Astrocyte (in vitro differentiated cells and primary cell): ENCODE data around the gene GNS. TPM values are rescaled to one million over a fixed set of nuclear protein-coding genes. Genes with fewer than 3 reads are reported as not detected.

Experiments used
- DNase-seq: peaks from one replicate; pipeline ENCODE4 v3.0.0-alpha.2; 2010; ENCODE audit warnings: low read depth
- FAIRE-seq: peaks from 2 replicates; lab custom pipeline; 2011; peaks lifted over from hg19 to GRCh38; lab: Jason Lieb, UNC
- H2AFZ ChIP-seq: 2 replicates; pipeline ENCODE4 v1.6.0; 2012; ENCODE audit warnings: low read depth, low read length, inconsistent platforms
- H3K27ac ChIP-seq: 2 replicates; pipeline ENCODE4 v1.5.1; 2011; ENCODE audit warnings: low read depth, low read length, inconsistent platforms
- H3K27me3 ChIP-seq: 2 replicates; pipeline ENCODE4 v1.6.0; 2011; ENCODE audit warnings: low read length, inconsistent platforms; ENCODE audit not compliant: insufficient read depth
- H3K36me3 ChIP-seq: 2 replicates; pipeline ENCODE4 v1.5.1; 2011; ENCODE audit warnings: low read length, inconsistent platforms; ENCODE audit not compliant: insufficient read depth
- H3K4me1 ChIP-seq: 2 replicates; pipeline ENCODE4 v1.5.1; 2011; ENCODE audit warnings: low read length, inconsistent platforms; ENCODE audit not compliant: insufficient read depth
- H3K4me2 ChIP-seq: 2 replicates; pipeline ENCODE4 v1.6.0; 2012; ENCODE audit warnings: low read length, inconsistent platforms
- H3K4me3 ChIP-seq: 2 replicates; pipeline ENCODE4 v1.5.1; 2011; ENCODE audit warnings: low read depth, mild to moderate bottlenecking, low read length, inconsistent platforms; ENCODE audit not compliant: insufficient read depth
- H3K79me2 ChIP-seq: 2 replicates; pipeline ENCODE4 v1.6.0; 2012; ENCODE audit warnings: mild to moderate bottlenecking, low read length, inconsistent platforms; ENCODE audit not compliant: insufficient read depth
- H3K9ac ChIP-seq: 2 replicates; pipeline ENCODE4 v1.6.0; 2012; ENCODE audit warnings: mild to moderate bottlenecking, low read length, inconsistent platforms
- H3K9me3 ChIP-seq: 2 replicates; pipeline ENCODE4 v1.5.1; 2012; ENCODE audit warnings: low read depth, mild to moderate bottlenecking, low read length, inconsistent platforms; ENCODE audit not compliant: insufficient read depth
- H4K20me1 ChIP-seq: 2 replicates; pipeline ENCODE4 v1.6.0; 2012; ENCODE audit warnings: low read length, inconsistent platforms; ENCODE audit not compliant: insufficient read depth
- H3K27ac Mint-ChIP-seq: one replicate; pipeline ENCODE4 v1.8.0; 2021; ENCODE audit warnings: mild to moderate bottlenecking, mixed read lengths; ENCODE audit not compliant: unreplicated experiment
- H3K27me3 Mint-ChIP-seq: one replicate; pipeline ENCODE4 v1.8.0; 2021; ENCODE audit warnings: low read depth, mixed read lengths; ENCODE audit not compliant: unreplicated experiment
- H3K36me3 Mint-ChIP-seq: one replicate; pipeline ENCODE4 v1.8.0; 2021; ENCODE audit warnings: low read depth, mixed read lengths; ENCODE audit not compliant: unreplicated experiment
- H3K4me1 Mint-ChIP-seq: one replicate; pipeline ENCODE4 v1.8.0; 2021; ENCODE audit warnings: low read depth, mixed read lengths; ENCODE audit not compliant: unreplicated experiment
- H3K4me3 Mint-ChIP-seq: one replicate; pipeline ENCODE4 v1.8.0; 2021; ENCODE audit warnings: mild to moderate bottlenecking, moderate library complexity, mixed read lengths; ENCODE audit not compliant: unreplicated experiment
- H3K9me3 Mint-ChIP-seq: one replicate; pipeline ENCODE4 v1.8.0; 2021; ENCODE audit warnings: mild to moderate bottlenecking, mixed read lengths; ENCODE audit not compliant: unreplicated experiment
- CTCF ChIP-seq: IDR thresholded peaks from 2 replicates; pipeline ENCODE4 v1.5.1; 2011; ENCODE audit warnings: low read depth, mild to moderate bottlenecking, inconsistent platforms, low read length, moderate library complexity; ENCODE audit not compliant: insufficient read depth
- EZH2 ChIP-seq: IDR thresholded peaks from 2 replicates; pipeline ENCODE4 v1.6.1; 2012; ENCODE audit warnings: mild to moderate bottlenecking, low read length, inconsistent platforms; ENCODE audit not compliant: insufficient read depth
- total RNA-seq: library from RNA; stranded (reverse); gene quantifications from 2 replicates; pipeline ENCODE4 v1.2.1, GENCODE V29; 2021

Gene GNS
- total RNA-seq, 1 donor from 2014 or later: 109 TPM

DNA sequence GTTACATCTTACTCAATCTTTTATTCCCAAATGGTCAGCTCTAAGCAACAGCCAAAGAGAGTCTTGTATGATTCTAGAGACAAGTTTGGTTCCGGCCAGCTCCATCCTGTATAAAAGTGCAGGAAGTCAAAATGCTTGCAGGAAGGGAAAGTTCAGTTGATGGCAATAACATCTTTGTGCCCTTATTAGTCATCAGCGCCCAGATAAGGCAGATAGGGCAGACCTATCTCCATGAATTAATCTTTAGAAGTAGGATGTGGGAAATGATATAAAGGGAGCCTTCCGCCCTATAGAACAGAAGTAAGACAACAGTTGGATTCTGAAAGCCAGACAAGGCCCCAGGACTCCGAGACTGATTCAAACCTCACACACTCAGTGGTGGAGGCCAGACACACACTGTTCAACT is 6.4 kb downstream of the GNS start:
- no peak overlapping the region for H3K27ac ChIP-seq
- peaks cover 10% of the 10 kb centered on the region for H3K79me2 ChIP-seq
- Mint-ChIP-seq H3K36me3 (peaks cover 12% of the 10 kb centered on the region), H3K4me3 (no peak overlapping the region), H3K27ac (no peak overlapping the region), H3K4me1 (peaks cover 10% of the 10 kb centered on the region), H3K9me3 (no peaks in the 10 kb centered on the region), H3K27me3 (no peaks in the 10 kb centered on the region)
- no peaks in the 10 kb centered on the region for H3K9me3 ChIP-seq
- TF ChIP-seq CTCF (no peak), EZH2 (no peak)
- no peak overlapping the region for H2AFZ ChIP-seq
- H3K9ac ChIP-seq: no peak overlapping the region
- H3K27me3 ChIP-seq: no peaks in the 10 kb centered on the region
- H3K4me3 ChIP-seq: no peak overlapping the region
- DNase-seq: no peak
- peaks cover 6% of the 10 kb centered on the region for H4K20me1 ChIP-seq
- no peaks in the 10 kb centered on the region for H3K4me1 ChIP-seq
- no peak overlapping the region for H3K4me2 ChIP-seq
- H3K36me3 ChIP-seq: peaks cover 12% of the 10 kb centered on the region
- FAIRE-seq: no peak

- Histone ChIP-seq H2AFZ (no peak overlapping the region), H3K4me2 (no peak overlapping the region), H3K9me3 (no peaks in the 10 kb centered on the region), H3K27me3 (no peaks in the 10 kb centered on the region), H3K4me1 (no peaks in the 10 kb centered on the region), H3K27ac (no peak overlapping the region), H3K9ac (no peak overlapping the region), H3K36me3 (peaks cover 12% of the 10 kb centered on the region), H4K20me1 (peaks cover 6% of the 10 kb centered on the region), H3K79me2 (peaks cover 6% of the 10 kb centered on the region), H3K4me3 (no peak overlapping the region)
- FAIRE-seq: no peak
- Mint-ChIP-seq H3K4me3 (no peak overlapping the region), H3K36me3 (peaks cover 14% of the 10 kb centered on the region), H3K9me3 (no peaks in the 10 kb centered on the region), H3K27me3 (no peaks in the 10 kb centered on the region), H3K4me1 (peaks cover 9% of the 10 kb centered on the region), H3K27ac (no peak overlapping the region)
- no peak for TF ChIP-seq EZH2
- no peak for TF ChIP-seq CTCF
- no peak for DNase-seq
Measured at GRCh38 chr12:64752032-64752431, 7.2 kb downstream of the GNS start.

DNA sequence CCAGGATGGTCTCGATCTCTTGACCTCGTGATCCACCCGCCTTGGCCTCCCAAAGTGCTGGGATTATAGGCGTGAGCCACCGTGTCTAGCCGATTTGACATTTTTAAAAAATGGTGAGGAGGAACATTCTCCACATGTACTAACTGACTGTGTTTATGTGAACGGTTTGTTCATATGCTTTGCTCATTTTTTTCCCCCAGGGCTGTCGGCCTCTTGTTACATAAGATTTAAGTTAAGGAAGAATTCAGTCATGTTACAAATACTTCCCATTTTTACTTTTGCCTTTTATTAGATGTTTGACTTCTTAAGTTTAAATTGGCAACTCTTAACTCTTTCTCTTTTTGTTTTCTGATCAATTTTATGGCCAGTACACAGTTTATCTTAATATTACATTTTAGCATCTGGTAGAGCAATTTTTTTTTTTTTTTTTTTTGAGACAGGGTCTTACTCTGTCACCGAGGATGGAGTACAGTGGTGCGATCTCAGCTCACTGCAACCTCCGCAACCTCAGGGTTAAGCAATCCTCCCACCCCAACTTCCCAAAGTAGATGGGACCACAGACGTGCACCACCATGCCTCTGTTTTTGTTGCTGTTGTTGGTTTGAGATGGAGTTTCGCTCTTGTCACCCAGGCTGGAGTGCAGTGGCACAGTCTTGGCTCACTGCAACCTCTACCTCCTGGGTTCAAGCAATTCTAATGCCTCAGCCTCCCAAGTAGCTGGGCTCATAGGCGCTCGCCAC is 9.6 kb downstream of the GNS start:
- no peak overlapping the region for H3K27ac ChIP-seq
- peaks cover 4% of the 10 kb centered on the region for H3K79me2 ChIP-seq
- no peak overlapping the region for H3K4me3 ChIP-seq
- H3K9me3 Mint-ChIP-seq: no peaks in the 10 kb centered on the region
- H3K4me1 Mint-ChIP-seq: peaks cover 21% of the 10 kb centered on the region
- H4K20me1 ChIP-seq: peaks cover 6% of the 10 kb centered on the region
- no peak overlapping the region for H3K9ac ChIP-seq
- H2AFZ ChIP-seq: no peak overlapping the region
- no peaks in the 10 kb centered on the region for H3K27me3 Mint-ChIP-seq
- H3K36me3 ChIP-seq: peaks cover 12% of the 10 kb centered on the region
- no peak overlapping the region for H3K4me2 ChIP-seq
- no peaks in the 10 kb centered on the region for H3K9me3 ChIP-seq
- H3K27me3 ChIP-seq: no peaks in the 10 kb centered on the region
- peaks cover 3% of the 10 kb centered on the region for H3K4me1 ChIP-seq
- TF ChIP-seq EZH2 (no peak), CTCF (no peak)
- FAIRE-seq: no peak
- peaks cover 16% of the 10 kb centered on the region for H3K36me3 Mint-ChIP-seq
- H3K4me3 Mint-ChIP-seq: no peak overlapping the region
- no peak for DNase-seq
- no peak overlapping the region for H3K27ac Mint-ChIP-seq
